GM15510 (cell line): Measurements from ENCODE around the gene PAX8.

Experiments used
- POLR2A ChIP-seq: IDR thresholded peaks from 3 replicates; pipeline ENCODE4 v1.6.1; 2011; ENCODE audit warnings: borderline replicate concordance; ENCODE audit not compliant: insufficient read length; ENCODE audit errors: extremely low read depth

Gene PAX8

GRCh38 chr2:113175736-113176695 lies 102.7 kb downstream of the PAX8 start:
- no peak for TF ChIP-seq POLR2A

GRCh38 chr2:113175042-113175628 lies 103.6 kb downstream of the PAX8 start:
- TF ChIP-seq POLR2A, result peak; percentile 86

GRCh38 chr2:113174376-113174750 lies 104.4 kb downstream of the PAX8 start:
- no peak for TF ChIP-seq POLR2A

- peak; percentile 87 for TF ChIP-seq POLR2A
These were observed 105.0 kb downstream of the PAX8 start, which contains the start of gene PSD4 for GRCh38 chr2:113173542-113174375. PSD4 (plus strand) TSS chr2:113173971; CDS start chr2:113182457, 8,486 bp downstream.

GRCh38 chr2:113172721-113173541 lies 105.8 kb downstream of the PAX8 start:
- TF ChIP-seq POLR2A, result no peak

- no peak for TF ChIP-seq POLR2A
These were observed 107.2 kb downstream of the PAX8 start for GRCh38 chr2:113171334-113172075.

GRCh38 chr2:113169586-113169985 lies 109.1 kb downstream of the PAX8 start:
- TF ChIP-seq POLR2A, result no peak

GRCh38 chr2:113169002-113169530 lies 109.7 kb downstream of the PAX8 start:
- no peak for TF ChIP-seq POLR2A

GRCh38 chr2:113167962-113168340 lies 110.8 kb downstream of the PAX8 start:
- TF ChIP-seq POLR2A, result no peak

GRCh38 chr2:113167115-113167932 lies 111.4 kb downstream of the PAX8 start:
- no peak for TF ChIP-seq POLR2A

- TF ChIP-seq POLR2A, result no peak
These were observed 112.5 kb downstream of the PAX8 start for GRCh38 chr2:113166187-113166645.
